Astrocyte (in vitro differentiated cells and primary cell): ENCODE results near the gene NRP1. TPM values are rescaled to one million over a fixed set of nuclear protein-coding genes. Genes with fewer than 3 reads are reported as not detected.

Experiments used
- DNase-seq: peaks from one replicate; pipeline ENCODE4 v3.0.0-alpha.2; 2010; ENCODE audit warnings: low read depth
- FAIRE-seq: peaks from 2 replicates; lab custom pipeline; 2011; peaks lifted over from hg19 to GRCh38; lab: Jason Lieb, UNC
- H2AFZ ChIP-seq: 2 replicates; pipeline ENCODE4 v1.6.0; 2012; ENCODE audit warnings: low read depth, low read length, inconsistent platforms
- H3K27ac ChIP-seq: 2 replicates; pipeline ENCODE4 v1.5.1; 2011; ENCODE audit warnings: low read depth, low read length, inconsistent platforms
- H3K27me3 ChIP-seq: 2 replicates; pipeline ENCODE4 v1.6.0; 2011; ENCODE audit warnings: low read length, inconsistent platforms; ENCODE audit not compliant: insufficient read depth
- H3K36me3 ChIP-seq: 2 replicates; pipeline ENCODE4 v1.5.1; 2011; ENCODE audit warnings: low read length, inconsistent platforms; ENCODE audit not compliant: insufficient read depth
- H3K4me1 ChIP-seq: 2 replicates; pipeline ENCODE4 v1.5.1; 2011; ENCODE audit warnings: low read length, inconsistent platforms; ENCODE audit not compliant: insufficient read depth
- H3K4me2 ChIP-seq: 2 replicates; pipeline ENCODE4 v1.6.0; 2012; ENCODE audit warnings: low read length, inconsistent platforms
- H3K4me3 ChIP-seq: 2 replicates; pipeline ENCODE4 v1.5.1; 2011; ENCODE audit warnings: low read depth, mild to moderate bottlenecking, low read length, inconsistent platforms; ENCODE audit not compliant: insufficient read depth
- H3K79me2 ChIP-seq: 2 replicates; pipeline ENCODE4 v1.6.0; 2012; ENCODE audit warnings: mild to moderate bottlenecking, low read length, inconsistent platforms; ENCODE audit not compliant: insufficient read depth
- H3K9ac ChIP-seq: 2 replicates; pipeline ENCODE4 v1.6.0; 2012; ENCODE audit warnings: mild to moderate bottlenecking, low read length, inconsistent platforms
- H3K9me3 ChIP-seq: 2 replicates; pipeline ENCODE4 v1.5.1; 2012; ENCODE audit warnings: low read depth, mild to moderate bottlenecking, low read length, inconsistent platforms; ENCODE audit not compliant: insufficient read depth
- H4K20me1 ChIP-seq: 2 replicates; pipeline ENCODE4 v1.6.0; 2012; ENCODE audit warnings: low read length, inconsistent platforms; ENCODE audit not compliant: insufficient read depth
- H3K27ac Mint-ChIP-seq: one replicate; pipeline ENCODE4 v1.8.0; 2021; ENCODE audit warnings: mild to moderate bottlenecking, mixed read lengths; ENCODE audit not compliant: unreplicated experiment
- H3K27me3 Mint-ChIP-seq: one replicate; pipeline ENCODE4 v1.8.0; 2021; ENCODE audit warnings: low read depth, mixed read lengths; ENCODE audit not compliant: unreplicated experiment
- H3K36me3 Mint-ChIP-seq: one replicate; pipeline ENCODE4 v1.8.0; 2021; ENCODE audit warnings: low read depth, mixed read lengths; ENCODE audit not compliant: unreplicated experiment
- H3K4me1 Mint-ChIP-seq: one replicate; pipeline ENCODE4 v1.8.0; 2021; ENCODE audit warnings: low read depth, mixed read lengths; ENCODE audit not compliant: unreplicated experiment
- H3K4me3 Mint-ChIP-seq: one replicate; pipeline ENCODE4 v1.8.0; 2021; ENCODE audit warnings: mild to moderate bottlenecking, moderate library complexity, mixed read lengths; ENCODE audit not compliant: unreplicated experiment
- H3K9me3 Mint-ChIP-seq: one replicate; pipeline ENCODE4 v1.8.0; 2021; ENCODE audit warnings: mild to moderate bottlenecking, mixed read lengths; ENCODE audit not compliant: unreplicated experiment
- EZH2 ChIP-seq: IDR thresholded peaks from 2 replicates; pipeline ENCODE4 v1.6.1; 2012; ENCODE audit warnings: mild to moderate bottlenecking, low read length, inconsistent platforms; ENCODE audit not compliant: insufficient read depth
- total RNA-seq: library from RNA; stranded (reverse); gene quantifications from 2 replicates; pipeline ENCODE4 v1.2.1, GENCODE V29; 2021
- TF ChIP-seq, protein P1 (sequence below): IDR thresholded peaks from 2 replicates; pipeline ENCODE4 v1.5.1; 2011; ENCODE audit warnings: low read depth, mild to moderate bottlenecking, inconsistent platforms, low read length, moderate library complexity; ENCODE audit not compliant: insufficient read depth

NRP1 gene
- total RNA-seq, 1 donor from 2014 or later: 59.4 TPM

DNA sequence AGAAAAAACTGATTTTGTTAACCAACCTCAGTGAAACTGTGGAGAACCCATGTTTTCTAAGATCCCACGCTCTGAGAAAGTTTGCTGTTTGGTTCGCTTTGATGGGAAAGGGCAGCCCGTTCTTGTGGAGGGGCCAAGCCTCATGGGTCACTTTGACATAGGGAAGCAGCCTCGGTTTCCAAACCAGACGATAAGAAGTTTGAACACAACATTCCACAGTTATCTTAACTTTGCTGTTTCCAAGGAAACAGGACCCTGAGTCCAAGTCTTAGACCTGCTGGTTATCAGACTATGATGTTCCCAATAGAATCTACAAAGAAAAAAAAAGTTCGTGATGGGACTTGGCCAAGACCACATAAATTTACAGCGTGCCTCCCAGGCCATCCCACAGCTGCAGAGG lies 182.3 kb downstream of the NRP1 start:
- Histone ChIP-seq H3K4me2 (no peak overlapping the region), H4K20me1 (no peaks in the 10 kb centered on the region), H3K27me3 (no peaks in the 10 kb centered on the region), H3K79me2 (no peaks in the 10 kb centered on the region), H3K4me1 (peaks cover 15% of the 10 kb centered on the region), H3K27ac (no peak overlapping the region), H2AFZ (no peak overlapping the region), H3K36me3 (no peaks in the 10 kb centered on the region), H3K9ac (no peak overlapping the region), H3K4me3 (no peak overlapping the region), H3K9me3 (no peaks in the 10 kb centered on the region)
- no peak for FAIRE-seq
- H3K9me3 Mint-ChIP-seq: peaks cover 5% of the 10 kb centered on the region
- H3K27me3 Mint-ChIP-seq: peaks cover 3% of the 10 kb centered on the region
- H3K4me1 Mint-ChIP-seq: peaks cover 15% of the 10 kb centered on the region
- H3K27ac Mint-ChIP-seq: no peak overlapping the region
- no peaks in the 10 kb centered on the region for H3K36me3 Mint-ChIP-seq
- DNase-seq: no peak
- no peak overlapping the region for H3K4me3 Mint-ChIP-seq
- TF ChIP-seq, protein P1, sequence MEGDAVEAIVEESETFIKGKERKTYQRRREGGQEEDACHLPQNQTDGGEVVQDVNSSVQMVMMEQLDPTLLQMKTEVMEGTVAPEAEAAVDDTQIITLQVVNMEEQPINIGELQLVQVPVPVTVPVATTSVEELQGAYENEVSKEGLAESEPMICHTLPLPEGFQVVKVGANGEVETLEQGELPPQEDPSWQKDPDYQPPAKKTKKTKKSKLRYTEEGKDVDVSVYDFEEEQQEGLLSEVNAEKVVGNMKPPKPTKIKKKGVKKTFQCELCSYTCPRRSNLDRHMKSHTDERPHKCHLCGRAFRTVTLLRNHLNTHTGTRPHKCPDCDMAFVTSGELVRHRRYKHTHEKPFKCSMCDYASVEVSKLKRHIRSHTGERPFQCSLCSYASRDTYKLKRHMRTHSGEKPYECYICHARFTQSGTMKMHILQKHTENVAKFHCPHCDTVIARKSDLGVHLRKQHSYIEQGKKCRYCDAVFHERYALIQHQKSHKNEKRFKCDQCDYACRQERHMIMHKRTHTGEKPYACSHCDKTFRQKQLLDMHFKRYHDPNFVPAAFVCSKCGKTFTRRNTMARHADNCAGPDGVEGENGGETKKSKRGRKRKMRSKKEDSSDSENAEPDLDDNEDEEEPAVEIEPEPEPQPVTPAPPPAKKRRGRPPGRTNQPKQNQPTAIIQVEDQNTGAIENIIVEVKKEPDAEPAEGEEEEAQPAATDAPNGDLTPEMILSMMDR: no peak
- TF ChIP-seq EZH2: no peak

DNA sequence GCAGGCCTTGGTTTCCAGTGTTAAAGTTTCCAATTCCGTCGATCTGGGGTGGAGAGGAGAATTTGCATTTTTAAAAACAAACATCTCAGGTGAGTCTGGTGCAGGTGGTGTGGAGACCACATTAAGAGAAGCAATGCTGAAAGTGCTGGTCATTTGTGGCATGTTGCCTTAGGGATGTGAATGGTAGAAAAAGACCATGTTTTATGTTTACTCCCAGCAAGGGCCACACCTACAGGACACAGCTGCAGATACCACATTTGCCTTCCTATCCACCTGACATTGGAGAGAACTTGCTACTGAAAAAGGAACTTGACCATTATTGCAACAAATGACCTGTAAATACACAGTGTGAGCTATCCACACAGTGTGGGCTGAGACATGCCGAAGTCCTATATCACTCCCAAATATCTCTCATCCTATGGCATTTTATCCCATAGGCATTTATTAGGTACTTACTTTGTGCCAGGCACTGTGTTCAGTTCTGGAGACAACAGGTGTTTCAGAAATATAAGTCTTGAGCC lies 183.1 kb downstream of the NRP1 start:
- Mint-ChIP-seq H3K4me1 (peaks cover 12% of the 10 kb centered on the region), H3K4me3 (no peak overlapping the region), H3K27ac (no peak overlapping the region), H3K9me3 (peaks cover 9% of the 10 kb centered on the region), H3K27me3 (peaks cover 3% of the 10 kb centered on the region), H3K36me3 (no peaks in the 10 kb centered on the region)
- Histone ChIP-seq H3K27me3 (no peaks in the 10 kb centered on the region), H3K4me2 (no peak overlapping the region), H3K27ac (no peak overlapping the region), H3K4me3 (no peak overlapping the region), H3K79me2 (no peaks in the 10 kb centered on the region), H3K9me3 (no peaks in the 10 kb centered on the region), H4K20me1 (no peaks in the 10 kb centered on the region), H3K36me3 (no peaks in the 10 kb centered on the region), H3K4me1 (peaks cover 11% of the 10 kb centered on the region), H3K9ac (no peak overlapping the region), H2AFZ (no peak overlapping the region)
- FAIRE-seq: no peak
- DNase-seq: no peak
- TF ChIP-seq EZH2: no peak
- TF ChIP-seq, protein P1: no peak

DNA sequence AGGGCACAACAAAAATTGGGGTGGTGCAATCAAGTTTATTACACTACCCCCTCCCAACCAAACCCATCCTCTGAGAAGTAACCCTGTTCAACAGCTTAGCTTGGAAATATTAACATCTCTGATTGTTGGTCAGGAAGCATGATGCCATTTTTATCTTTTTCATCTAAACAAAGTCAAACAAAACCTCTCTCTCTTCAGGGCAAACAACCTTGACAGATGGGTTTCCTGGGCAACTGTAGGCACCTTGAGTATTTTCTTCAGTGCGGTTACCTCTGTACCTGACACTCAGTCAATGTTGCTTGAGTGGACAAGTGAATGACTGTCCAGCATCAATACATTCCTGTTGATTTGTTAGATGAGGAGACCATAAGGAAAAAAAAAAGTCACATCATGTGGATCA lies 183.6 kb downstream of the NRP1 start:
- no peak overlapping the region for H3K4me2 ChIP-seq

More for the DNA sequence above, 183.6 kb downstream of the NRP1 start:
- Mint-ChIP-seq H3K36me3 (no peaks in the 10 kb centered on the region), H3K27me3 (peaks cover 3% of the 10 kb centered on the region), H3K9me3 (peaks cover 9% of the 10 kb centered on the region), H3K27ac (no peak overlapping the region), H3K4me1 (peaks cover 9% of the 10 kb centered on the region), H3K4me3 (no peak overlapping the region)
- TF ChIP-seq, protein P1: no peak
- no peak for TF ChIP-seq EZH2
- Histone ChIP-seq H4K20me1 (no peaks in the 10 kb centered on the region), H3K9ac (no peak overlapping the region), H3K9me3 (no peaks in the 10 kb centered on the region), H3K27ac (no peak overlapping the region), H3K4me3 (no peak overlapping the region), H2AFZ (no peak overlapping the region), H3K27me3 (no peaks in the 10 kb centered on the region), H3K79me2 (no peaks in the 10 kb centered on the region), H3K4me1 (peaks cover 9% of the 10 kb centered on the region), H3K36me3 (no peaks in the 10 kb centered on the region)
- FAIRE-seq: no peak
- no peak for DNase-seq
